Measurements from ENCODE around the gene NCKAP5.

DNA sequence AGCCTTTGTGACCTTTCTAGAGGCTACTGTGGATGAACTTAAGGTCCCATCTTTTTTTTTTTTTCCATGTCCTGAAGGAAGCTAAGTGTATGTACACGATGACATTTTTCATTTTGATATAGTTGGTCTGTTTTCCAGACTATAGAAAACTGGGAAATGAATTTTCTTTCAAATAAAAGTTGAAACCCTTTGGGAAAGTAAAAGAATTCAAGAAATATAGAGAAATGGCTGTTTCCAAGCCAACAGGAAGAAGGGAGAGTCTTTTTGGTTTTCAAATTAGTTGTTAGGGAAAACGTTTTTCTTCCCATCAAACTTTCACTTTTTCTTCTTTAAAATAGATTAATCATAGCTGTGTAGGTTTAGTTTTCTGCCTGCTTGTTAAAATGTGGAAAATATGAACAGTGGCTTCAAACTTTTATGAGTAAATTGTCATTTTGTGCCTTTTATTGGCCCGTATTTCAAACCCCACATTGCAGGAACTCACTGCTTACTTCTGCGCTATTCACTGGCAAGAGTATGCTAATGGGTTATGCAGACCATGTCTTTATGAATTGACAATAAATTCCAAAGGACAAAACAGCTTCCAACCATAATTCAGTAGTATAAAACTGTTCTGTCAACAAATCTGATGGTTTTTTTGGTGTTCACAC, 870.6 kb downstream of the NCKAP5 start:
- TF ChIP-seq CTCF (IDR thresholded peaks at IDR 0.05) (no peak), POLR2A (IDR thresholded peaks at IDR 0.05) (no peak)
